ENCODE results near the gene SPHK1. TPM values are rescaled to one million over a fixed set of nuclear protein-coding genes. Genes with fewer than 3 reads are reported as not detected.

SPHK1 gene, protein sequence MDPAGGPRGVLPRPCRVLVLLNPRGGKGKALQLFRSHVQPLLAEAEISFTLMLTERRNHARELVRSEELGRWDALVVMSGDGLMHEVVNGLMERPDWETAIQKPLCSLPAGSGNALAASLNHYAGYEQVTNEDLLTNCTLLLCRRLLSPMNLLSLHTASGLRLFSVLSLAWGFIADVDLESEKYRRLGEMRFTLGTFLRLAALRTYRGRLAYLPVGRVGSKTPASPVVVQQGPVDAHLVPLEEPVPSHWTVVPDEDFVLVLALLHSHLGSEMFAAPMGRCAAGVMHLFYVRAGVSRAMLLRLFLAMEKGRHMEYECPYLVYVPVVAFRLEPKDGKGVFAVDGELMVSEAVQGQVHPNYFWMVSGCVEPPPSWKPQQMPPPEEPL
- total RNA-seq = 10 to 100 TPM; 12.2 to 46.5 TPM

DNA sequence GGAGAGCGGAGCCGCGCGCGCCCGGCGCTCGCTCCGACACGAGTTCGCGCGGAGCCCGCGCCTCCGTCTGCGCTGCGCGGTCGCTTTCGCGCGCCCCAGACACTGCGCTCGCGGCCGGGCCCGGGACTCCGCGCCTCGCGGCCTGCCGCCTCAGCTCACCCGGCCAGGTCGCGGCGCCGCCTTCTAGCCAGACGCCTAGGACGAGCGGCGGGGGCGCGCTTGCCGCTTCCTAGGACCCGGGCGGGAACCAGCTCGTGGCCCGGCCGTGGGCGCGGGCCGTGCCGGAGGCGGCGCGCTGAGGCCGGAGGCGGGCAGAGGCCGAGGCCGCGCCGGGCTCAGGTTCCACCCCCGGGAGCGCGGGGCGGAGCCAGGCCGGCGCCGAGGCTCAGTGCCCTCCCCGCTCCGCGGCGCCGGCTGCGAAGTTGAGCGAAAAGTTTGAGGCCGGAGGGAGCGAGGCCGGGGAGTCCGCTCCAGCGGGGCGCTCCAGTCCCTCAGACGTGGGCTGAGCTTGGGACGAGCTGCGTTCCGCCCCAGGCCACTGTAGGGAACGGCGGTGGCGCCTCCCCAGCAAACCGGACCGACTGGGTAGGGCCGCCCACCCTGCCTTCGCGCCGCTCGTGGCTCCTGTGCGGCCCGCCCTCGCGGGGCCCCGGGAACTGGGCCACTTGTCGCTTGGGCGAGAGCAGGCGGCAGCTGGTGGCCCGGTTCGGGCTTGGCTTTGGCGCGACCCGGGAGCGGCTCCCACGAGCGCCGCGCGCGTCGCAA lies at the start of gene SPHK1:
TSS of gene SPHK1 (plus strand) at position 388 of the 765 bp plus-strand sequence. CDS start 1,036 bp downstream, outside the sequence.
- Histone ChIP-seq H3K27ac (peak within 1 kb of the TSS; percentile 69 to 93 (median 86)), H3K36me3 (replicated peaks in 1 of 2; ENCODE audit: insufficient read depth in 1 of 2, low read depth in 2 of 2) (no peaks in the 10 kb centered on the region), H3K27me3 (no peaks in the 10 kb centered on the region), H3K4me1 (peaks cover 48% of the 10 kb centered on the region), H3K9me3 (no peaks in the 10 kb centered on the region), H3K4me3 (peak within 1 kb of the TSS; percentile 34 to 56)
- 1% methylated on average over 106 of the region's 118 CpGs; no CpG with 5 or more reads in 1 of the 2 donors for WGBS, 2 donors
- DNase-seq = peak; percentile 69 to 77 (median 72)
- peak; percentile 76 for ATAC-seq
- TF ChIP-seq CTCF (IDR thresholded peaks at IDR 0.05) = no peak
- TF ChIP-seq POLR2A (IDR thresholded peaks at IDR 0.05) = peak; percentile 7 to 65 (median 42)
- intact Hi-C loops (cut with DNase I) = no loop called here

DNA sequence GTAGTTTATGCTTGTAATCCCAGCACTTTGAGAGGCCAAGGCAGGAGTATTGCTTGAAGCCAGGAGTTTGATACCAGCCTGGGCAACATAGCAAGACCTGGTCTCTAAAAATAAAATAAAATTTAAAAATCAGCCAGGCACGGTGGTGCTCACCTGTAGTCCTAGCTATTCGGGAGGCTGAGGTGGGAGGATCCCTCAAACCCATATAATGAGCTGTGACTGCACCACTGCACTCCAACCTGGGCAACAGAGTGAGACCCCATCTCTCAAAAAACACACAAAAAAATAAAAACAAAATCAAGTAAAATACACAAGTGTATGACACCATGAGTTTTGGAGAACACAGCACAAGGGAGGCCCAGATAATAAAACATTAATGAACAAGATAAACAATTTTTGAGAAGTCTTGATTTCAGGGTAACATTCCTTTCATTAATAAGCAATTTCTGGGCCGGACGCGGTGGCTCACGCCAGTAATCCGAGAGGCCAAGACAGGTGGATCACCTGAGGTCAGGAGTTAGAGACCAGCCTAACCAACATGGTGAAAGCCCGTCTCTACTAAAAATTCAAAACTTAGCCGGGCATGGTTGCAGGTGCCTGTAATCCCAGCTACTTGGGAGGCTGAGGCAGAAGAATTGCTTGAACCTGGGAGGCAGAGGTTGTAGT lies 48.6 kb upstream of the SPHK1 start:
- intact Hi-C loops (cut with DNase I) = no loop called here
- H3K36me3 ChIP-seq (replicated peaks in 1 of 2; ENCODE audit: insufficient read depth in 1 of 2, low read depth in 2 of 2) = no peaks in the 10 kb centered on the region
- H3K4me1 ChIP-seq = peaks cover 3% of the 10 kb centered on the region
- ATAC-seq (no peak), DNase-seq (no peak)
- TF ChIP-seq POLR2A (IDR thresholded peaks at IDR 0.05) = no peak
- no peak for TF ChIP-seq CTCF (IDR thresholded peaks at IDR 0.05)
- 95 to 97% methylated on average over 8 to 9 of the region's 9 CpGs for WGBS, 2 donors
- H3K4me3 ChIP-seq = no peak overlapping the region
- no peaks in the 10 kb centered on the region for H3K9me3 ChIP-seq
- no peaks in the 10 kb centered on the region for H3K27me3 ChIP-seq
- H3K27ac ChIP-seq = no peak overlapping the region

GRCh38 chr17:76336756-76337412 lies 47.5 kb upstream of the SPHK1 start:
- Histone ChIP-seq H3K27ac (no peak overlapping the region), H3K27me3 (no peaks in the 10 kb centered on the region), H3K4me3 (no peak overlapping the region), H3K9me3 (no peaks in the 10 kb centered on the region), H3K36me3 (replicated peaks in 1 of 2; ENCODE audit: insufficient read depth in 1 of 2, low read depth in 2 of 2) (no peaks in the 10 kb centered on the region), H3K4me1 (peaks cover 3% of the 10 kb centered on the region)
- intact Hi-C loops (cut with DNase I) = no loop called here
- 86% methylated on average over 7 of the region's 7 CpGs for WGBS, 2 donors
- TF ChIP-seq POLR2A (IDR thresholded peaks at IDR 0.05) = no peak
- no peak for TF ChIP-seq CTCF (IDR thresholded peaks at IDR 0.05)
- ATAC-seq (no peak), DNase-seq (no peak)

DNA sequence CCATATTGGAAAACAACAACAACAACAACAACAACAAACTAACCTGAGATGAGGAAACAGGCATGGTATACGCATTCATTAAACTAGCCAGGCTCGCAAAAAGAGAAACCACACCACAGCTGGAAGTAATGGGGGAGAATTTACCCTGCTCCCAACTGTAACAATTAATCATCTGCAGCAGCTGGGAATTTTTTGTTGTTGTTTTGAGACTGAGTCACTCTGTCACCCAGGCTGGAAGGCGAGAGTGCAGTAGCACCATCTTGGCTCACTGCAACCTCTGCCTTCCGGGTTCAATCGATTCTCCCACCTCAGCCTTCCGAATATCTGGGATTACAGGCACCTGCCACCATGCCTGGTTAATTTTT lies 47.0 kb upstream of the SPHK1 start:
- Histone ChIP-seq H3K4me1 (peaks cover 3% of the 10 kb centered on the region), H3K4me3 (no peak overlapping the region), H3K27ac (no peak overlapping the region), H3K27me3 (no peaks in the 10 kb centered on the region), H3K36me3 (replicated peaks in 1 of 2; ENCODE audit: insufficient read depth in 1 of 2, low read depth in 2 of 2) (no peaks in the 10 kb centered on the region), H3K9me3 (no peaks in the 10 kb centered on the region)
- intact Hi-C loops (cut with DNase I) = no loop called here
- TF ChIP-seq POLR2A (IDR thresholded peaks at IDR 0.05) = no peak
- TF ChIP-seq CTCF (IDR thresholded peaks at IDR 0.05) = no peak
- DNase-seq (no peak), ATAC-seq (no peak)
- 91 to 97% methylated on average over 6 of the region's 6 CpGs for WGBS, 2 donors

All from body of pancreas (tissue), 4 donors.